OCI-LY1 (cell line): ENCODE results near the gene SIK1.
"Not testable (repeated sequence)": the region's sequence is repeated elsewhere in the genome, so short reads cannot be mapped to it uniquely, and the experiment has no call there.

Experiments used
- EZH2 ChIP-seq: fragments of 200-600 bp; sonication (generic), shearing (Covaris generic); IDR thresholded peaks from 2 replicates; pipeline ENCODE4 v1.8.0; 2017; ENCODE audit warnings: borderline replicate concordance, mixed run types, mild to moderate bottlenecking, antibody characterized with exemption, low read length, moderate library complexity, mixed read lengths
- TF ChIP-seq, protein P1 (sequence below): fragments of 200-600 bp; sonication (generic), shearing (Covaris generic); IDR thresholded peaks from 2 replicates; pipeline ENCODE4 v1.5.1; 2017; ENCODE audit warnings: mild to moderate bottlenecking, antibody characterized with exemption, low read length, moderate library complexity, mixed read lengths

DNA sequence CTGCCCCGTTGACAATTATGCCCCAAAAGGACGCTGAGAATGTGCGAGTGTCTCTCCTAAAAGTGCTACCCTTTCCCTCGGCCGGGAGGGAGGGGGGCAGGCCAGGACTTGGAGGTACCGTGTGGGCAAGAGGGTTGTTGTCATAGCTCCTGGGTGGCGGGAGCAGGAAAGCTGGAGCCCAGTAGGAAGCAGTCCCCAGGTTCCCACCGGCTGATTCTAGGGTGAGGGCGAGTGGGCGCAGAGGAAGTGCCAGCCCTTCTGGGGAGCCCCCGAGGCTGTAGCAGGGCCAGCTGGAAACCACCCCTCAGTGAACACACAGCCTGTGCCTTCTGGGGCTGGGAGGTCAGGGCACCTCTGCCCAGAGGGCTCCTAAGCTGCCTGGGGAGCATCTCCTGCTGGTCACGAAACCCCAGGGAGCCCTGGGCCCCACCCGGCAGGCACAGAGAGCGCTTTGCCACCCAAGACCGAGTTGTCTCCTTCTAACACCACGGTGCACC lies 47.3 kb downstream of the SIK1 start:
- TF ChIP-seq, protein P1, sequence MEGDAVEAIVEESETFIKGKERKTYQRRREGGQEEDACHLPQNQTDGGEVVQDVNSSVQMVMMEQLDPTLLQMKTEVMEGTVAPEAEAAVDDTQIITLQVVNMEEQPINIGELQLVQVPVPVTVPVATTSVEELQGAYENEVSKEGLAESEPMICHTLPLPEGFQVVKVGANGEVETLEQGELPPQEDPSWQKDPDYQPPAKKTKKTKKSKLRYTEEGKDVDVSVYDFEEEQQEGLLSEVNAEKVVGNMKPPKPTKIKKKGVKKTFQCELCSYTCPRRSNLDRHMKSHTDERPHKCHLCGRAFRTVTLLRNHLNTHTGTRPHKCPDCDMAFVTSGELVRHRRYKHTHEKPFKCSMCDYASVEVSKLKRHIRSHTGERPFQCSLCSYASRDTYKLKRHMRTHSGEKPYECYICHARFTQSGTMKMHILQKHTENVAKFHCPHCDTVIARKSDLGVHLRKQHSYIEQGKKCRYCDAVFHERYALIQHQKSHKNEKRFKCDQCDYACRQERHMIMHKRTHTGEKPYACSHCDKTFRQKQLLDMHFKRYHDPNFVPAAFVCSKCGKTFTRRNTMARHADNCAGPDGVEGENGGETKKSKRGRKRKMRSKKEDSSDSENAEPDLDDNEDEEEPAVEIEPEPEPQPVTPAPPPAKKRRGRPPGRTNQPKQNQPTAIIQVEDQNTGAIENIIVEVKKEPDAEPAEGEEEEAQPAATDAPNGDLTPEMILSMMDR, result not testable (repeated sequence)
- not testable (repeated sequence) for TF ChIP-seq EZH2
